Activated T-helper 9 cell treated with anti-CD3 and anti-CD28 coated beads, Interleukin-2, amount 50 U/mL, for 16 hours (primary cell): ENCODE data around the gene GMDS.
"Not testable (repeated sequence)": the region's sequence is repeated elsewhere in the genome, so short reads cannot be mapped to it uniquely, and the experiment has no call there.

Source experiments
- DNase-seq: peaks from one replicate; pipeline ENCODE4 v3.0.0-alpha.2; 2020; ENCODE audit warnings: low read depth

GMDS gene

GRCh38 chr6:1770968-1771723 lies 474.3 kb downstream of the GMDS start:
- no peak for DNase-seq

GRCh38 chr6:1770435-1770843 lies 475.0 kb downstream of the GMDS start:
- no peak for DNase-seq

GRCh38 chr6:1767481-1768246 lies 477.7 kb downstream of the GMDS start:
- DNase-seq, result no peak

DNA sequence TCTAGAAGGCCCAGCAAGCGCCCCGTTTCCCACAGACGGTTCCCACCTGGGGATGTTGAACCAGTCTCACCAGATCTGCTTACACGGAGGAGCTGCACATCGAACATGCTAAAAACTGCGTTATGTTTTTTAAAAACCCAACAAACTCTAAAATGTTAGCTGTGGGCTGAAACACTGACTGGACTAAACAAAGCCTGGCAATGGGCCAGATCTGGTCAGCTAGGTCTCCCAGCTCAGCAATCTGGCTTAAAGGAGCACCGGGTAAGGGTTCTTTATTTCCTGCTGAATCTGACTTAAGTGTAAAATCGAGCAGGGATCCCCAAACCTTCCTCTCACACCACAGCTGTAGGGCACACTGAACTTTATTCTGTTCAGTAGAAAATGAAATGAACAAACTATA lies 478.8 kb downstream of the GMDS start:
- DNase-seq, result no peak

DNA sequence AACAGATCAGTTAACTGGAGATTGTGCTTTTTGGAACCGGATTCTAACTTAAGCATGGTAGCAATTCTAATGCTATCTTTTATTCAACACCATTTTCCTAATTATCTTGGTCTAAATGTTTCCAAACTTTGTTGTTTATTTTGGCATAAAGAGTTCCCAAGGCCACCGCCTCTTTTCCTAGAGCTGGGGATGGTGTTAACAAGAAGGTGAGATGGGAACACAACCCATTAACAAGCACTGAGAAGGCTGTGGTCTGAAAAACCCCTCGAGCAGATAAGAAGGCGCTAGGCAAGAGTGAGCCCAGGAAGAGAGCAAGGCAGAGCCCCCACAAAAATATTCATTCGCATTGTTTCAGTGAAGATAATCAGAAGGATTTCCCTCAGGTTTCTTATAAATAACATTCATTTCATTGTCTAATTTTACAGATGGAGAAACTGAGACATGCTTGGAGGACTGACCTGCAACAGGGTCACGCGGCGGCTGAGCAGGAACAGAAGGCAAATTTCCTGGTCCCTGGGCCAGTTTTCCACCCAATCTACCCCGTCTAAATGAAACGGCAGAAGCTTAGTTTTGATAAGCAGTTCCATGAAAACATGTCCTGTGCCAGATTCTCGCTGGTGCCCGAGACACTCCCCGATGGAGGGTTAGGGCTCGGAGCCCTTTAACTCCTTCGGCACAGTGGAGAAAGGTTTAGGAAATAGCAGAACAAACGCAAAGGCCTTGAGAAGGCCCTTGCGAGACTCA lies 480.1 kb downstream of the GMDS start:
- no peak for DNase-seq

GRCh38 chr6:1764397-1764987 lies 480.9 kb downstream of the GMDS start:
- no peak for DNase-seq

GRCh38 chr6:1763404-1763803 lies 482.0 kb downstream of the GMDS start:
- no peak for DNase-seq

- no peak for DNase-seq
Measured at GRCh38 chr6:1762203-1762602, 483.2 kb downstream of the GMDS start.

DNA sequence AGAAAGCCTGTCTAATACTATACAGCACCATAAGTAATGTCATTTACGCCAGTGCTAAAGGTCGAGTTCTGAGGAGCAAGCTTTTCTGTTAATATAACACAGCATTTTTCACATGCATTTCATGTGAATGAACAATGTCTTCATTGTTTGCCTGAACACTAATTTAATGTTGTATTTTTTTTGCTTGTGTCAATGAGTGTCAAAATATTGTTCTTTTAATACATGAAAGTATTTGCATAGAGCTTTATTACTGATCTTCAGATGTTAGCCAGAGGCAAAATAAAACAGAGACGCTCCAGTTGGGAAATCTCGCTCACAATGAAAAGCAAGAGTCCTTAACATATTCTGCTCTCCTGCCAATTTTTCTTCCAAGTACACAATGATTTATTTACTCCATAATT lies 483.9 kb downstream of the GMDS start:
- DNase-seq, result no peak

DNA sequence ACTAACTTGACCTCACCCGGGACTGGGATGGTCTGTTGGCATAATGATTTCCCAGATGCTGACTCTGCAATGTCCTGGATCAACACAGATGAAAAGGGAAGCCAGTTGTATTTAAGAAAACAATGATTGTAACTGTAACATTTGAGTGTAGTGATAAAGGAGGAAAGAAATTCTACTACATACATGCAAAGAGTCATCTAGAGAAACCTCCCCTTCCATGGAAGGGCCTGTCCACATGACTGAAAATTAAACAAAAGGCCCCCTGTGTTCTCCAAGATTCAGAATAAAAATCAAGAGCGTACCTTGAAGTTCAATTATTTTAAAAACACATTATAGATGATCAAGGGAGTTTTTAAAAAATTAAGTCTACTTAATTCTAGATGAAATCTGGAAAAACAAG lies 484.5 kb downstream of the GMDS start:
- DNase-seq, result no peak

DNA sequence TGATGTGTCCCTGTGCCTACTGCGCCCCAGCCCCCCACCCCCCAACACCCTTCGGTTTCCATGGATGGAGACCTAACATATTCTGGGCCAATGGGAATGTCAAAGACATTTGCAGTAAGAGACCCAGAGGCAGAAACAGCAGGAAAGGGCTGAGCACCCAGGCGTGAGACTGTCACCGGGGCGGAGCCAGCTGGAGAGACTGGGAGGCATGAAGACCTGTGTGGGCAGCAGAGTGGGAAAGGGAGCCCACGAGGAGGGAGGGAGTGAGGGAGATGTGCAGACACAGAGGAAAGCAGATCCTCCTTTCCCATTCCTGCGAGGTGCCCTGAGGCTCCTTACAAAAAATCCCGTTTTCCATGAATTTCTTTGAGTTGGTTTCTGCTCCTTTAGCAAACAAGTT lies 485.5 kb downstream of the GMDS start:
- DNase-seq, result no peak

GRCh38 chr6:1758076-1758679 lies 487.2 kb downstream of the GMDS start:
- DNase-seq, result no peak

- no peak for DNase-seq
Measured at GRCh38 chr6:1757131-1757530, 488.3 kb downstream of the GMDS start.

- DNase-seq, result no peak
Measured at GRCh38 chr6:1756472-1757129, 488.8 kb downstream of the GMDS start.

DNA sequence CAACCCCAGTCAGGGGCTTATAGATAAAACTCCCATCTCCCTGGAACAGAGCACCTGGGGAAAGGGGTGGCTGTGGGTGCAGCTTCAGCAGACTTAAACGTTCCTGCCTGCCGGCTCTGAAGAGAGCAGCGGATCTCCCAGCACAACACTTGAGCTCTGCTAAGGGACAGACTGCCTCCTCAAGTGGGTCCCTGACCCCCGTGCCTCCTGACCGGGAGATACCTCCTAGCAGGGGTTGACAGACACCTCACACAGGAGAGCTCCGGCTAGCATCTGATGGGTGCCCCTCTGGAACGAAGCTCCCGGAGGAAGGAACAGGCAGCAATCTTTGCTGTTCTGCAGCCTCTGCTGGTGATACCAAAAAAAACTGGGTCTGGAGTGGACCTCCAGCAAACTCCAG lies 494.3 kb downstream of the GMDS start:
- DNase-seq, result not testable (repeated sequence)

DNA sequence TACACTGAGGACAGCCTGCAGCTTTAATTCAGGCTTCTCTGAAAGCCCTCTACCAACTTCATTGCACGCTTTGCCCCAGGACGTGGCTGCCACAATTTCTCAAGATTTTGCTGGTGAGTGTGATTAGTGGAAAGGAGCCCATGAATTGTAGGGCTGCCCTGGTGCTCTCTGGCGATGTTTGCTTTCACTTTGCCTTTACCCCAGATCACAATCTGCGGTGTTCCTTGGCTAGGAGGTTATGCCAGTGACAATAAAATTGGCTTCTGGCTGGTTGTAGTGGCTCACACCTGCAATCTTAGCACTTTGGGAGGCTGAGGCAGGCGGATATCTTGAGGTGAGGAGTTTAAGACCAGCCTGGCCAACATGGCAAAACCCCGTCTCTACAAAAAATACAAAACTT lies 496.4 kb downstream of the GMDS start:
- DNase-seq, result no peak

GRCh38 chr6:1747531-1747930 lies 497.9 kb downstream of the GMDS start:
- no peak for DNase-seq

DNA sequence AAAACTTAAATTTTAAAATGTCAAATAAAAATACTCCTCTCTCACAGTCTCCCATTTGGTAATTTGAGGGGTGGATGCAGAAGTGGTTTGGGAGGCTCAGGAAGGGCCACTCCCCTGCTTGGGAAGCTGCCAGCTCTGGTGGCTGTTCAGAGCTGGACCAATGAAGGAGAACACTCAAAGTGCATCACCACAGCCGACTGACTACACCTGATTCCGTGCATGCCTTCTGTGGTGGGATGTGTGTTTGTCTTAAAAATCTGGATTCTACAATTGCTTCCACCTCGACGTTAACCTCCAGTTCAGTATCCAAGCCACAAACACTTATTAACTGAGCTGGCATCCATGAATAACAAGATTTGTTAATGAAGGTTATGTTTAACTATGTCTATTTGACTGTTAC lies 498.4 kb downstream of the GMDS start:
- DNase-seq, result no peak

DNA sequence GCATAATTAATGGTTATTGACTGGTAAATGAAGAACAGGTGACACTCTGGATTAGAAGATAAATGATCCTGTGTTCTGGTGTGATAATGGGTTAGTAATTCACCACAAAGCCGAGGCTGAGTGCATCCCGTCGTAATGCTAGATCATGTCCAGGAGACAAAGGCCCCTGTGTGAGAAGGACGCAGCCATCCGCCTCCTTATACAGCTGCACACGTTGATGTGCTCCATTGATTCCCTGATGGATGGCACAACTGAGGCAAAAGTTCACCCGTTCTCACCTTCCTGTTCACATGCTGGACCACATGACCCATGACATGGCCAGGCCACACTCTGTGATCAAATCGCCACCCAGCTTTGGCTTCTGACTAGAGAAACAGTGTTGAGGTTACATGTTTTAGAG lies 499.6 kb downstream of the GMDS start:
- DNase-seq, result no peak

- DNase-seq, result no peak
Measured at GRCh38 chr6:1744543-1744942, 500.9 kb downstream of the GMDS start.

DNA sequence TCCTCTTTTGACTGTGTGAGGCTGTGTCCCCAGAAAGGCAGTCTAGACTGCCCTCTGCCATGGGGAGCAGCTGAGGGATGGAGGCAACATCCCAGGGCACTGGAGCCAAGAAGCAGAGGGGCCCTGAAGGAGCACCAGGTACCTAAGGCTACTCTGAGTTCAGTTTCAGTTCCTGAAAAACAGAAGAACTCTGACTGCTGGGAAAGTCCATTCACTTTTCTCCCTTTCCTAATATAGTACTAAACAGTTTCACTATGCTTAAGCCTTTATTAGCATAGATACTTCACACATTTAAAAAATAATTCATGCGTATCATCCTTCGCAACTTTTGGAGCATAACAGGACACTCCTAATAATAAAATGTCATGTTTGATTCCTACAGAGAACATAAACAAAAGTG lies 505.7 kb downstream of the GMDS start:
- DNase-seq, result no peak

GRCh38 chr6:1739220-1739619 lies 506.2 kb downstream of the GMDS start:
- DNase-seq, result no peak
